HEK293T (cell line): ENCODE measurements around the gene CD4.

Experiments used
- ARNT ChIP-seq: fragments of 450-650 bp; IDR thresholded peaks from 2 replicates; pipeline ENCODE4 v1.6.1; 2017; ENCODE audit warnings: mild to moderate bottlenecking
- BHLHE40 ChIP-seq: fragments of 450-650 bp; IDR thresholded peaks from 2 replicates; pipeline ENCODE4 v1.6.1; 2016; ENCODE audit warnings: mild to moderate bottlenecking, moderate library complexity, borderline replicate concordance
- ELF4 ChIP-seq: fragments of 450-650 bp; IDR thresholded peaks from 2 replicates; pipeline ENCODE4 v1.6.1; 2017; ENCODE audit warnings: antibody characterized with exemption
- FOXA1 ChIP-seq: fragments of 450-650 bp; IDR thresholded peaks from 2 replicates; pipeline ENCODE4 v1.6.1; 2016; ENCODE audit warnings: mild to moderate bottlenecking
- FOXK2 ChIP-seq: fragments of 450-650 bp; IDR thresholded peaks from 2 replicates; pipeline ENCODE4 v1.6.1; 2016; ENCODE audit warnings: mild to moderate bottlenecking
- FOXM1 ChIP-seq: fragments of 450-650 bp; IDR thresholded peaks from 2 replicates; pipeline ENCODE4 v1.6.1; 2017; ENCODE audit warnings: mild to moderate bottlenecking, borderline replicate concordance
- SP1 ChIP-seq: fragments of 450-650 bp; IDR thresholded peaks from 2 replicates; pipeline ENCODE4 v1.6.1; 2017
- SUZ12 ChIP-seq: fragments of 450-650 bp; IDR thresholded peaks from 2 replicates; pipeline ENCODE4 v1.6.1; 2016; ENCODE audit warnings: mild to moderate bottlenecking
- ZNF384 ChIP-seq: fragments of 450-650 bp; IDR thresholded peaks from 2 replicates; pipeline ENCODE4 v1.6.1; 2016
- TF ChIP-seq, protein P1 (sequence below): fragments of 450-650 bp; IDR thresholded peaks from 2 replicates; pipeline ENCODE4 v1.6.1; 2016

DNA sequence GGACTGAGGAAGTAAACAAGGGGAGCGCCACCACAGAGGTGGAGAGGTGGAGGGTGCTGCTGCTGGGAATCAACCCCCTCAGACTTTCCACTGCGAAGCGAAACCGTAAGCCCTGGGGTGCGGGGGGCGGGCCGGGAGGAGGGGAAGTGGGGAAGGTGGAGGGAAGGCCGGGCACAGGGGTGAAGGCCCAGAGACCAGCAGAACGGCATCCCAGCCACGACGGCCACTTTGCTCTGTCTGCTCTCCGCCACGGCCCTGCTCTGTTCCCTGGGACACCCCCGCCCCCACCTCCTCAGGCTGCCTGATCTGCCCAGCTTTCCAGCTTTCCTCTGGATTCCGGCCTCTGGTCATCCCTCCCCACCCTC is 17.0 kb upstream of the CD4 start, which contains the start of gene LAG3:
- no peak for TF ChIP-seq FOXA1
- TF ChIP-seq FOXK2, result no peak
- no peak for TF ChIP-seq FOXM1
- TF ChIP-seq SP1, result no peak
- TF ChIP-seq, protein P1, sequence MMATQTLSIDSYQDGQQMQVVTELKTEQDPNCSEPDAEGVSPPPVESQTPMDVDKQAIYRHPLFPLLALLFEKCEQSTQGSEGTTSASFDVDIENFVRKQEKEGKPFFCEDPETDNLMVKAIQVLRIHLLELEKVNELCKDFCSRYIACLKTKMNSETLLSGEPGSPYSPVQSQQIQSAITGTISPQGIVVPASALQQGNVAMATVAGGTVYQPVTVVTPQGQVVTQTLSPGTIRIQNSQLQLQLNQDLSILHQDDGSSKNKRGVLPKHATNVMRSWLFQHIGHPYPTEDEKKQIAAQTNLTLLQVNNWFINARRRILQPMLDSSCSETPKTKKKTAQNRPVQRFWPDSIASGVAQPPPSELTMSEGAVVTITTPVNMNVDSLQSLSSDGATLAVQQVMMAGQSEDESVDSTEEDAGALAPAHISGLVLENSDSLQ, result no peak
- no peak for TF ChIP-seq ELF4
- no peak for TF ChIP-seq ZNF384
- TF ChIP-seq SUZ12, result no peak
- no peak for TF ChIP-seq BHLHE40
- TF ChIP-seq ARNT, result no peak
